Measurements from ENCODE around the gene CYLD. TPM values are rescaled to one million over a fixed set of nuclear protein-coding genes. Genes with fewer than 3 reads are reported as not detected.

Gene CYLD
- total RNA-seq, 1 experiment from 2014 or later, result 11.9 TPM

GRCh38 chr16:50745940-50746339 lies 4.1 kb downstream of the CYLD start:
- intact Hi-C loops (cut with micrococcal nuclease), result loop anchor here (2.0 kb wide), 2 partner anchors 81 to 371 kb away; no protein-coding TSS in a partner anchor
- TF ChIP-seq SIN3A (IDR thresholded peaks at IDR 0.05; ENCODE audit: low read depth) (no peak), CBX3 (IDR thresholded peaks at IDR 0.05; ENCODE audit: low read depth) (no peak)
- RAD21 ChIA-PET (ENCODE audit: low non-redundant PET in 1 of 2, low total read pairs in 2 of 2, uncharacterized antibody in 2 of 2, unreplicated experiment in 2 of 2), result no interaction called here
- H3K27ac ChIP-seq (ENCODE audit: low read depth, low read length), result no peak overlapping the region
- no peaks in the 10 kb centered on the region for H4K20me1 ChIP-seq (ENCODE audit: insufficient read depth)
- no peak overlapping the region for H3K4me2 ChIP-seq (ENCODE audit: low read length)
- no peaks in the 10 kb centered on the region for H3K27me3 ChIP-seq (ENCODE audit: insufficient read depth, low read length)
- H3K9me2 ChIP-seq (ENCODE audit: insufficient read depth), result no peaks in the 10 kb centered on the region
- no peak overlapping the region for H3K9ac ChIP-seq (ENCODE audit: low read length)
- BruUV-seq (replicated peaks), result no TSS peak
- DNase-seq (ENCODE audit: low read depth, low spot score), result no peak
- H2AFZ ChIP-seq (ENCODE audit: low read depth, low read length, poor library complexity, severe bottlenecking), result no peak overlapping the region
- no peaks in the 10 kb centered on the region for H3K36me3 ChIP-seq (ENCODE audit: control insufficient read depth in 1 of 2, insufficient read depth in 2 of 2, low read length in 2 of 2)
- no peaks in the 10 kb centered on the region for H3K79me2 ChIP-seq (ENCODE audit: insufficient read depth, low read length)
- peaks cover 2 to 13% of the 10 kb centered on the region in 2 experiments; a peak in 2 of 4 replicates for H3K4me1 ChIP-seq (ENCODE audit: control insufficient read depth in 1 of 2, insufficient read depth in 2 of 2, low read length in 2 of 2)
- POLR2A ChIA-PET, result no interaction called here
- ATAC-seq, result no peak
- CTCF ChIA-PET, result interaction anchor here (1.2 kb wide), 1 partner anchor 61 kb away, joined by 5 read pairs; no protein-coding TSS in a partner anchor
- no peaks in the 10 kb centered on the region for H3K9me3 ChIP-seq (ENCODE audit: control insufficient read depth in 1 of 2, insufficient read depth in 1 of 2, low read depth in 1 of 2, low read length in 2 of 2)
- no peak overlapping the region for H3K4me3 ChIP-seq (replicated peaks in 1 of 2; ENCODE audit: low read depth in 1 of 2, low read length in 2 of 2)

DNA sequence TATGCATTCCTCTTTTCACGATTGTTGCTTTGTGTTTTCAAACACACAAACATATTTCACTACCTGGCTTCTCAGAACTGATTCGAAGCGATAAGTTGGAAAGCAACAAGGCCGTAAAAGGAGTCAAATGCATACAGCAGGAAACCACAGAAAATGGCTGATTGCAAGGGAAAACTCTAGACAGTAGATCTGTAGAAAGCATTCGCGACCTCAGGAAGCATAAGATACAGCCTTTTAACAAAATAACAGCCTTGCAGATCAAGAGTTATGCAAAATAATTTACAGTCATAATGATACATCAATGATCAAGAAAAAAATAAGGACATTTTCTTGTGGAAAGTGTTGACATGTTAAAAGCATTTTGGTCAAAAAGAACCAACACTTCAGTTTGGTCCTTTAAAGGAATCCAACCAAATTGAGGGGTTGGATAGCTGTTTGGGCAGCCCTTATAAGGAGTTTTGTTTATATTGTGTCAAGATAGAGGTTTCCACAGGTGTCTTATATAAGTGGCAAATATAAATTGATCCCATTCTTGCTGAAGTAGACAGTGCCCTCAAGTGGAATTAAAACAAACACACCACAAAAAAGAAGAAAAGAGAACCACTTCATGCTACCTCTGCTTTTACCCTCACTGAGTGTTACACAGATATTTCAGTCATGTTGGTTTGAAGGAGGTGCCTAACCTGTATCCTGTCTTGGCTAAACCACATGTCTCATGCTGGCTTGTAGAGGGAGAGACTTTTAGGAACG lies 5.5 kb downstream of the CYLD start:
- no peaks in the 10 kb centered on the region for H3K36me3 ChIP-seq (ENCODE audit: control insufficient read depth in 1 of 2, insufficient read depth in 2 of 2, low read length in 2 of 2)
- CTCF ChIA-PET, result interaction anchor here (1.0 to 1.2 kb wide), 2 partner anchors 59 to 72 kb away, joined by 3 to 5 read pairs; no protein-coding TSS in a partner anchor
- BruUV-seq (replicated peaks), result no TSS peak
- no peaks in the 10 kb centered on the region for H4K20me1 ChIP-seq (ENCODE audit: insufficient read depth)
- ATAC-seq (peak; percentile 65), DNase-seq (ENCODE audit: low read depth, low spot score) (peak; percentile 15)
- no peak overlapping the region for H3K4me2 ChIP-seq (ENCODE audit: low read length)
- no peak overlapping the region for H3K27ac ChIP-seq (ENCODE audit: low read depth, low read length)
- POLR2A ChIA-PET, result no interaction called here
- H3K9me2 ChIP-seq (ENCODE audit: insufficient read depth), result no peaks in the 10 kb centered on the region
- H3K4me3 ChIP-seq (replicated peaks in 1 of 2; ENCODE audit: low read depth in 1 of 2, low read length in 2 of 2), result no peak overlapping the region
- no peaks in the 10 kb centered on the region for H3K79me2 ChIP-seq (ENCODE audit: insufficient read depth, low read length)
- no peaks in the 10 kb centered on the region for H3K27me3 ChIP-seq (ENCODE audit: insufficient read depth, low read length)
- no peak overlapping the region for H3K9ac ChIP-seq (ENCODE audit: low read length)
- TF ChIP-seq RAD21 (IDR thresholded peaks at IDR 0.05; ENCODE audit: low read depth), result peak; percentile 61
- no peak for TF ChIP-seq ZNF274 (IDR thresholded peaks at IDR 0.05; ENCODE audit: low read depth, low read length)
- TF ChIP-seq CTCF (IDR thresholded peaks at IDR 0.05 in 2 of 3, conservative IDR thresholded peaks at IDR 0.05 in 1 of 3; ENCODE audit: borderline replicate concordance in 1 of 3, insufficient read depth in 1 of 3, low read depth in 2 of 3, low read length in 2 of 3), result peak in 2 of 3 experiments; percentile 32 to 52; a peak in 3 of 6 replicates
- RAD21 ChIA-PET (ENCODE audit: low non-redundant PET in 1 of 2, low total read pairs in 2 of 2, uncharacterized antibody in 2 of 2, unreplicated experiment in 2 of 2), result no interaction called here
- intact Hi-C loops (cut with micrococcal nuclease), result loop anchor here (1.0 to 2.0 kb wide), 3 partner anchors 76 to 373 kb away; no protein-coding TSS in a partner anchor
- no peak overlapping the region for H2AFZ ChIP-seq (ENCODE audit: low read depth, low read length, poor library complexity, severe bottlenecking)
- H3K4me1 ChIP-seq (ENCODE audit: control insufficient read depth in 1 of 2, insufficient read depth in 2 of 2, low read length in 2 of 2), result peaks cover 0 to 7% of the 10 kb centered on the region in 2 experiments; a peak in 1 of 4 replicates
- no peaks in the 10 kb centered on the region for H3K9me3 ChIP-seq (ENCODE audit: control insufficient read depth in 1 of 2, insufficient read depth in 1 of 2, low read depth in 1 of 2, low read length in 2 of 2)
